ENCODE data around the gene TJP2.
"Not testable (repeated sequence)": the region's sequence is repeated elsewhere in the genome, so short reads cannot be mapped to it uniquely, and the experiment has no call there.

Gene TJP2

GRCh38 chr9:69151506-69151905 lies 22.6 kb upstream of the TJP2 start:
- no peaks in the 10 kb centered on the region for H3K9me3 ChIP-seq
- H3K27me3 ChIP-seq, result no peaks in the 10 kb centered on the region
- peaks cover 0 to 8% (median 0%) of the 10 kb centered on the region in 3 donors for H3K36me3 ChIP-seq
- no peak for DNase-seq
- no peak overlapping the region for H3K27ac ChIP-seq
- H3K4me1 ChIP-seq, result peaks cover 0 to 24% (median 7%) of the 10 kb centered on the region in 4 donors
- no peak for TF ChIP-seq CTCF (IDR thresholded peaks at IDR 0.05)
- intact Hi-C loops (cut with DNase I; ENCODE audit: low total_unique reads), result no loop called here
- H3K4me3 ChIP-seq, result no peak overlapping the region

- peaks cover 0 to 8% (median 0%) of the 10 kb centered on the region in 3 donors for H3K36me3 ChIP-seq
- H3K4me1 ChIP-seq, result peaks cover 0 to 26% (median 7%) of the 10 kb centered on the region in 4 donors
- TF ChIP-seq CTCF (IDR thresholded peaks at IDR 0.05), result no peak
- H3K4me3 ChIP-seq, result no peak overlapping the region
- no peaks in the 10 kb centered on the region for H3K27me3 ChIP-seq
- H3K9me3 ChIP-seq, result no peaks in the 10 kb centered on the region
- no peak overlapping the region for H3K27ac ChIP-seq
- intact Hi-C loops (cut with DNase I; ENCODE audit: low total_unique reads), result no loop called here
- no peak for DNase-seq
Measured at GRCh38 chr9:69153707-69154521, 20.2 kb upstream of the TJP2 start.

- H3K27me3 ChIP-seq, result no peaks in the 10 kb centered on the region
- no peak for DNase-seq
- TF ChIP-seq CTCF (IDR thresholded peaks at IDR 0.05), result no peak
- no peaks in the 10 kb centered on the region for H3K9me3 ChIP-seq
- H3K27ac ChIP-seq, result no peak overlapping the region
- no peak overlapping the region for H3K4me3 ChIP-seq
- H3K36me3 ChIP-seq, result peaks cover 0 to 8% (median 0%) of the 10 kb centered on the region in 3 donors
- intact Hi-C loops (cut with DNase I; ENCODE audit: low total_unique reads), result no loop called here
- peaks cover 0 to 13% (median 2%) of the 10 kb centered on the region in 4 donors for H3K4me1 ChIP-seq
Measured at GRCh38 chr9:69155341-69156030, 18.6 kb upstream of the TJP2 start.

- no peak for DNase-seq
- no peaks in the 10 kb centered on the region for H3K27me3 ChIP-seq
- peaks cover 0 to 8% (median 0%) of the 10 kb centered on the region in 3 donors for H3K36me3 ChIP-seq
- intact Hi-C loops (cut with DNase I; ENCODE audit: low total_unique reads), result no loop called here
- no peaks in the 10 kb centered on the region for H3K9me3 ChIP-seq
- no peak overlapping the region for H3K27ac ChIP-seq
- peaks cover 0 to 6% (median 0%) of the 10 kb centered on the region in 4 donors for H3K4me1 ChIP-seq
- no peak overlapping the region for H3K4me3 ChIP-seq
- no peak for TF ChIP-seq CTCF (IDR thresholded peaks at IDR 0.05)
Measured at GRCh38 chr9:69157751-69158466, 16.2 kb upstream of the TJP2 start.

GRCh38 chr9:69158471-69158870 lies 15.6 kb upstream of the TJP2 start:
- DNase-seq, result no peak
- no peaks in the 10 kb centered on the region for H3K9me3 ChIP-seq

GRCh38 chr9:69164573-69164972 lies 9.5 kb upstream of the TJP2 start:
- H3K36me3 ChIP-seq; H3K9me3 ChIP-seq; H3K27me3 ChIP-seq; DNase-seq; H3K4me3 ChIP-seq; H3K4me1 ChIP-seq; intact Hi-C loops (cut with DNase I; ENCODE audit: low total_unique reads); H3K27ac ChIP-seq: not testable (repeated sequence)

More at GRCh38 chr9:69158471-69158870, 15.6 kb upstream of the TJP2 start:
- TF ChIP-seq CTCF (IDR thresholded peaks at IDR 0.05), result no peak
- Histone ChIP-seq H3K36me3 (peaks cover 0 to 4% (median 0%) of the 10 kb centered on the region in 3 donors), H3K27ac (no peak overlapping the region), H3K4me3 (no peak overlapping the region), H3K4me1 (peaks cover 0 to 6% (median 0%) of the 10 kb centered on the region in 4 donors), H3K27me3 (no peaks in the 10 kb centered on the region)
- intact Hi-C loops (cut with DNase I; ENCODE audit: low total_unique reads), result no loop called here

Measured in tibial artery (tissue), 4 donors.